Stimulated activated memory B cell treated with anti-CD40 and anti-IgM and Interleukin-4, amounts not matched to agents 10 μg/mL and 1 μg/mL and 100 μg/mL, for 72 hours (primary cell): ENCODE data around the gene QPCTL.

Experiments
- ATAC-seq: fragments of 150-1000 bp; cut with Tn5 transposase; 2 replicates; pipeline ENCODE4 v1.10.0; 2021
- H3K27ac Mint-ChIP-seq: one replicate; pipeline ENCODE4 v1.8.0; 2022; ENCODE audit warnings: mild to moderate bottlenecking, mixed read lengths
- H3K27me3 Mint-ChIP-seq: one replicate; pipeline ENCODE4 v1.8.0; 2022; ENCODE audit warnings: mixed read lengths
- H3K36me3 Mint-ChIP-seq: one replicate; pipeline ENCODE4 v1.8.0; 2022; ENCODE audit warnings: mixed read lengths
- H3K4me1 Mint-ChIP-seq: one replicate; pipeline ENCODE4 v1.8.0; 2022; ENCODE audit warnings: mixed read lengths
- H3K4me3 Mint-ChIP-seq: one replicate; pipeline ENCODE4 v1.8.0; 2022; ENCODE audit warnings: mild to moderate bottlenecking, moderate library complexity, mixed read lengths
- H3K9me3 Mint-ChIP-seq: one replicate; pipeline ENCODE4 v1.8.0; 2022; ENCODE audit warnings: mixed read lengths

QPCTL gene

GRCh38 chr19:45692187-45693105, at the start of gene QPCTL:
QPCTL (plus strand) TSS chr19:45692666; CDS start chr19:45692704, 38 bp downstream.
- H3K4me3 Mint-ChIP-seq: peak within 1 kb of the TSS; percentile 87
- H3K36me3 Mint-ChIP-seq: peaks cover 28% of the 10 kb centered on the region
- H3K27ac Mint-ChIP-seq: peak within 1 kb of the TSS; percentile 87
- H3K27me3 Mint-ChIP-seq: no peaks in the 10 kb centered on the region
- peak; percentile 96 for ATAC-seq
- no peaks in the 10 kb centered on the region for H3K9me3 Mint-ChIP-seq
- peaks cover 19% of the 10 kb centered on the region for H3K4me1 Mint-ChIP-seq

GRCh38 chr19:45643024-45643926, 49.2 kb upstream of the QPCTL start:
- no peaks in the 10 kb centered on the region for H3K27me3 Mint-ChIP-seq
- peaks cover 3% of the 10 kb centered on the region for H3K9me3 Mint-ChIP-seq
- H3K27ac Mint-ChIP-seq: peak overlapping the region; percentile 86
- H3K4me3 Mint-ChIP-seq: peak overlapping the region; percentile 64
- peaks cover 61% of the 10 kb centered on the region for H3K4me1 Mint-ChIP-seq
- ATAC-seq: peak; percentile 58
- peaks cover 14% of the 10 kb centered on the region for H3K36me3 Mint-ChIP-seq

GRCh38 chr19:45643927-45644771, 48.3 kb upstream of the QPCTL start:
- H3K4me1 Mint-ChIP-seq: peaks cover 52% of the 10 kb centered on the region
- H3K27ac Mint-ChIP-seq: peak overlapping the region; percentile 18
- H3K4me3 Mint-ChIP-seq: no peak overlapping the region

GRCh38 chr19:45645068-45645630, 47.3 kb upstream of the QPCTL start:
- ATAC-seq: no peak
- Mint-ChIP-seq H3K27me3 (peaks cover under 1% of the 10 kb centered on the region), H3K4me3 (peak overlapping the region; percentile 72), H3K9me3 (peaks cover 3% of the 10 kb centered on the region), H3K27ac (peak overlapping the region; percentile 18), H3K36me3 (peaks cover 8% of the 10 kb centered on the region), H3K4me1 (peaks cover 51% of the 10 kb centered on the region)

More at GRCh38 chr19:45643927-45644771, 48.3 kb upstream of the QPCTL start:
- Mint-ChIP-seq H3K27me3 (no peaks in the 10 kb centered on the region), H3K9me3 (peaks cover 3% of the 10 kb centered on the region), H3K36me3 (peaks cover 8% of the 10 kb centered on the region)
- no peak for ATAC-seq

- Mint-ChIP-seq H3K4me3 (peak overlapping the region; percentile 72), H3K9me3 (peaks cover 3% of the 10 kb centered on the region), H3K27ac (peak overlapping the region; percentile 18), H3K36me3 (peaks cover 6% of the 10 kb centered on the region), H3K27me3 (peaks cover 7% of the 10 kb centered on the region), H3K4me1 (peaks cover 48% of the 10 kb centered on the region)
- ATAC-seq: peak; percentile 59
Observed at GRCh38 chr19:45645631-45646344, 46.7 kb upstream of the QPCTL start.

GRCh38 chr19:45646345-45646698, 46.1 kb upstream of the QPCTL start:
- peaks cover 43% of the 10 kb centered on the region for H3K4me1 Mint-ChIP-seq
- H3K9me3 Mint-ChIP-seq: peaks cover under 1% of the 10 kb centered on the region
- H3K36me3 Mint-ChIP-seq: peaks cover under 1% of the 10 kb centered on the region
- no peak for ATAC-seq
- H3K4me3 Mint-ChIP-seq: peak overlapping the region; percentile 72
- H3K27me3 Mint-ChIP-seq: peaks cover 12% of the 10 kb centered on the region
- H3K27ac Mint-ChIP-seq: no peak overlapping the region

- Mint-ChIP-seq H3K27ac (no peak overlapping the region), H3K9me3 (no peaks in the 10 kb centered on the region), H3K36me3 (no peaks in the 10 kb centered on the region), H3K4me3 (no peak overlapping the region), H3K27me3 (peaks cover 14% of the 10 kb centered on the region), H3K4me1 (peaks cover 8% of the 10 kb centered on the region)
- ATAC-seq: no peak
Observed at GRCh38 chr19:45650722-45651121, 41.7 kb upstream of the QPCTL start.

GRCh38 chr19:45653634-45654033, 38.8 kb upstream of the QPCTL start:
- Mint-ChIP-seq H3K4me1 (no peaks in the 10 kb centered on the region), H3K27ac (no peak overlapping the region), H3K4me3 (no peak overlapping the region), H3K9me3 (no peaks in the 10 kb centered on the region), H3K36me3 (no peaks in the 10 kb centered on the region), H3K27me3 (peaks cover 18% of the 10 kb centered on the region)
- no peak for ATAC-seq

GRCh38 chr19:45655073-45655472, 37.4 kb upstream of the QPCTL start:
- Mint-ChIP-seq H3K9me3 (no peaks in the 10 kb centered on the region), H3K4me3 (no peak overlapping the region), H3K27me3 (peaks cover 32% of the 10 kb centered on the region), H3K36me3 (no peaks in the 10 kb centered on the region), H3K4me1 (no peaks in the 10 kb centered on the region), H3K27ac (no peak overlapping the region)
- ATAC-seq: no peak

GRCh38 chr19:45657520-45658167, 34.8 kb upstream of the QPCTL start:
- no peaks in the 10 kb centered on the region for H3K36me3 Mint-ChIP-seq

GRCh38 chr19:45659096-45659729, 33.3 kb upstream of the QPCTL start:
- no peaks in the 10 kb centered on the region for H3K4me1 Mint-ChIP-seq
- no peak overlapping the region for H3K4me3 Mint-ChIP-seq
- no peaks in the 10 kb centered on the region for H3K9me3 Mint-ChIP-seq
- ATAC-seq: peak; percentile 36
- peaks cover 41% of the 10 kb centered on the region for H3K27me3 Mint-ChIP-seq
- H3K27ac Mint-ChIP-seq: no peak overlapping the region
- H3K36me3 Mint-ChIP-seq: no peaks in the 10 kb centered on the region

More at GRCh38 chr19:45657520-45658167, 34.8 kb upstream of the QPCTL start:
- no peak for ATAC-seq
- H3K27ac Mint-ChIP-seq: no peak overlapping the region
- no peak overlapping the region for H3K4me3 Mint-ChIP-seq
- H3K9me3 Mint-ChIP-seq: no peaks in the 10 kb centered on the region
- H3K4me1 Mint-ChIP-seq: no peaks in the 10 kb centered on the region
- H3K27me3 Mint-ChIP-seq: peaks cover 35% of the 10 kb centered on the region

- no peak overlapping the region for H3K27ac Mint-ChIP-seq
- no peak for ATAC-seq
- H3K9me3 Mint-ChIP-seq: no peaks in the 10 kb centered on the region
- no peaks in the 10 kb centered on the region for H3K36me3 Mint-ChIP-seq
- no peak overlapping the region for H3K4me3 Mint-ChIP-seq
- no peaks in the 10 kb centered on the region for H3K4me1 Mint-ChIP-seq
- H3K27me3 Mint-ChIP-seq: peaks cover 52% of the 10 kb centered on the region
Observed at GRCh38 chr19:45660636-45661035, 31.8 kb upstream of the QPCTL start.

- Mint-ChIP-seq H3K27ac (no peak overlapping the region), H3K4me1 (peaks cover 13% of the 10 kb centered on the region)
Observed at GRCh38 chr19:45663800-45664199, 28.7 kb upstream of the QPCTL start.

More at GRCh38 chr19:45663800-45664199, 28.7 kb upstream of the QPCTL start:
- Mint-ChIP-seq H3K9me3 (no peaks in the 10 kb centered on the region), H3K36me3 (no peaks in the 10 kb centered on the region), H3K4me3 (no peak overlapping the region), H3K27me3 (peaks cover 66% of the 10 kb centered on the region)
- ATAC-seq: no peak
